SU-DHL-6 (cell line): Measurements from ENCODE around the gene FBN1.

Source experiments
- CTCF ChIP-seq: fragments of 200-600 bp; sonication (generic); IDR thresholded peaks from one replicate; pipeline ENCODE4 v1.5.1; 2017; ENCODE audit warnings: antibody characterized with exemption, mild to moderate bottlenecking, low read length, moderate library complexity; ENCODE audit not compliant: insufficient read depth, poor library complexity, severe bottlenecking
- EZH2phosphoT487 ChIP-seq: fragments of 200-600 bp; sonication (generic), shearing (Covaris generic); conservative IDR thresholded peaks from 2 replicates; pipeline ENCODE4 v1.6.1; 2018; ENCODE audit warnings: mild to moderate bottlenecking, antibody characterized with exemption, low read length, moderate library complexity, mixed read lengths

GRCh38 chr15:48537271-48538113, 108.0 kb downstream of the FBN1 start:
- no peak for TF ChIP-seq CTCF
- no peak for TF ChIP-seq EZH2phosphoT487
